Type B pancreatic cell (in vitro differentiated cells): ENCODE measurements around the gene VWA7. TPM values are rescaled to one million over a fixed set of nuclear protein-coding genes. Genes with fewer than 3 reads are reported as not detected.
A peak's percentile ranks its signal among the peaks of the same experiment; 100 is the strongest.

Experiments
- DNase-seq: peaks from one replicate; pipeline ENCODE4 v3.0.0; 2021; ENCODE audit warnings: mixed read lengths; ENCODE audit not compliant: unreplicated experiment; ENCODE audit errors: extremely low spot score
- H3K27ac Mint-ChIP-seq: 2 replicates; pipeline ENCODE4 v1.8.0; 2021; ENCODE audit warnings: mild to moderate bottlenecking, mixed read lengths
- H3K27me3 Mint-ChIP-seq: 2 replicates; pipeline ENCODE4 v1.8.0; 2021; ENCODE audit warnings: mixed read lengths
- H3K36me3 Mint-ChIP-seq: 2 replicates; pipeline ENCODE4 v1.8.0; 2021; ENCODE audit warnings: mixed read lengths
- H3K4me1 Mint-ChIP-seq: one replicate; pipeline ENCODE4 v1.8.0; 2021; ENCODE audit warnings: mixed read lengths; ENCODE audit not compliant: unreplicated experiment
- H3K4me3 Mint-ChIP-seq: 2 replicates; pipeline ENCODE4 v1.8.0; 2021; ENCODE audit warnings: mild to moderate bottlenecking, mixed read lengths
- H3K9me3 Mint-ChIP-seq: 2 replicates; pipeline ENCODE4 v1.8.0; 2021; ENCODE audit warnings: mixed read lengths
- total RNA-seq: library from RNA; stranded (reverse); gene quantifications from 2 replicates; pipeline ENCODE4 v1.2.1, GENCODE V29; 2021; ENCODE audit warnings: low replicate concordance
- TF ChIP-seq, protein P1 (sequence below): fragments of 200-600 bp; sonication (generic); conservative IDR thresholded peaks from 2 replicates; pipeline ENCODE4 v1.5.0; 2021; ENCODE audit warnings: antibody characterized with exemption, mild to moderate bottlenecking

VWA7 gene
- total RNA-seq, 1 donor from 2014 or later = 6.4 TPM

DNA sequence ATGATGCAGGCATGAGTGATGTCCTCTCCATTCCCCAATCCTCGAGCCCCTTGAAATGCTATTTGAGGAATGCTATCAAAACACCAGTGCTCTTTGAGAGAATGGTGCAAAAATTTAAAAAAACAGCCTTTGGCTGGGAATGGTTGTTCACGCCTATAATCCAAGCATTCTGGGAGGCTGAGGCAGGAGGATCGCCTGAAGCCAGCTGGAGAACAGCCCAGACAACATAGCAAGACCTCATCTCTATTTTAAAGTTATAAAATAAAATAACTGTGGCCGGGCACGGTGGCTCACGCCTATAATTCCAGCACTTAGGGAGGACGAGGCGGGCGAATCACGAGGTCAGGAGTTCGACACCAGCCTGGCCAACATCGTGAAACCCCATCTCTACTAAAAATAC is 22.7 kb upstream of the VWA7 start:
- no peaks in the 10 kb centered on the region for H3K9me3 Mint-ChIP-seq
- H3K36me3 Mint-ChIP-seq = peaks cover 3% of the 10 kb centered on the region
- TF ChIP-seq, protein P1, sequence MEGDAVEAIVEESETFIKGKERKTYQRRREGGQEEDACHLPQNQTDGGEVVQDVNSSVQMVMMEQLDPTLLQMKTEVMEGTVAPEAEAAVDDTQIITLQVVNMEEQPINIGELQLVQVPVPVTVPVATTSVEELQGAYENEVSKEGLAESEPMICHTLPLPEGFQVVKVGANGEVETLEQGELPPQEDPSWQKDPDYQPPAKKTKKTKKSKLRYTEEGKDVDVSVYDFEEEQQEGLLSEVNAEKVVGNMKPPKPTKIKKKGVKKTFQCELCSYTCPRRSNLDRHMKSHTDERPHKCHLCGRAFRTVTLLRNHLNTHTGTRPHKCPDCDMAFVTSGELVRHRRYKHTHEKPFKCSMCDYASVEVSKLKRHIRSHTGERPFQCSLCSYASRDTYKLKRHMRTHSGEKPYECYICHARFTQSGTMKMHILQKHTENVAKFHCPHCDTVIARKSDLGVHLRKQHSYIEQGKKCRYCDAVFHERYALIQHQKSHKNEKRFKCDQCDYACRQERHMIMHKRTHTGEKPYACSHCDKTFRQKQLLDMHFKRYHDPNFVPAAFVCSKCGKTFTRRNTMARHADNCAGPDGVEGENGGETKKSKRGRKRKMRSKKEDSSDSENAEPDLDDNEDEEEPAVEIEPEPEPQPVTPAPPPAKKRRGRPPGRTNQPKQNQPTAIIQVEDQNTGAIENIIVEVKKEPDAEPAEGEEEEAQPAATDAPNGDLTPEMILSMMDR = no peak
- H3K4me1 Mint-ChIP-seq = no peaks in the 10 kb centered on the region
- no peaks in the 10 kb centered on the region for H3K27me3 Mint-ChIP-seq
- no peak overlapping the region for H3K4me3 Mint-ChIP-seq
- no peak for DNase-seq
- H3K27ac Mint-ChIP-seq = no peak overlapping the region

DNA sequence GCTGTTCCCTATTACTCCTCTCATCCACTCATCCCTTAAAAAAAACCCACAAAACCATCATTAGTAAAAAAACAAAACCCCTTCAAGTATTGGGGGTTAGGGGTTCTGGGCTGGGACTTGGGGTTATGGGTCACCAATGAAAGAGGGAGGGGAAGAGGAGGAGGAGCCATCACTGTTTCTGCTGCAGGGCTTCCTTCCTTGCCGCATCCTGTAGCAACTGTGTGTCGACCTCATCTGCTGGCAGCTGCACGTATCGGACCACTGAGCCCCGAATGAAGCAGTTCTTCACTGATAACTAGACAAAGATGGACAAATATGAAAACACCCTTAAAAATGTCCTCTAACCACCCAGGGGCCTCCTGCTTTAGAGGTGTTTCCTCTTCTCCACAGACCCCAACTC is 20.5 kb upstream of the VWA7 start:
- peaks cover 3% of the 10 kb centered on the region for H3K36me3 Mint-ChIP-seq
- peak overlapping the region; percentile 41 for H3K4me3 Mint-ChIP-seq
- TF ChIP-seq, protein P1 = no peak

DNA sequence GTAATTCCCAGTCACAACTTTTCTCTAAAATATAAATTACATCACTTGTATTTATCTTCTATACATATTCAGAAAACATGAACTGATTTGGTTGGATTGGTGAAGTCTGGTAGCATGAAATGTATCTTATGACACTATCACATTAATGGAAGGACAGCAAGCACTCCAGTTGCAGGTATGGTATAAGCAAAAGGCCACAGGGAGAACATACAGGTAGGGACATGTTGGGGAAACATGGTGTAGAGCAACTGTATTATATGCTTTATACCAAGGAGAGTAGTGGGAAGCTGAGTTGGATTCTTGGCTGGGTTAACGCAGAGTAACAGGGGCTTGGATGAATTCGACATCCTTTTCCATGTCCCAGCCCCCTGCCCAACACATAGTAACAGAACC is 19.9 kb upstream of the VWA7 start:
- Mint-ChIP-seq H3K36me3 (peaks cover 3% of the 10 kb centered on the region), H3K4me1 (peaks cover 9% of the 10 kb centered on the region), H3K4me3 (peak overlapping the region; percentile 15), H3K27me3 (no peaks in the 10 kb centered on the region), H3K27ac (peak overlapping the region; percentile 20), H3K9me3 (no peaks in the 10 kb centered on the region)
- TF ChIP-seq, protein P1 = no peak
- no peak for DNase-seq

More for the DNA sequence above, 20.5 kb upstream of the VWA7 start:
- peaks cover 9% of the 10 kb centered on the region for H3K4me1 Mint-ChIP-seq
- H3K9me3 Mint-ChIP-seq = no peaks in the 10 kb centered on the region
- no peaks in the 10 kb centered on the region for H3K27me3 Mint-ChIP-seq
- peak overlapping the region; percentile 55 for H3K27ac Mint-ChIP-seq
- no peak for DNase-seq

DNA sequence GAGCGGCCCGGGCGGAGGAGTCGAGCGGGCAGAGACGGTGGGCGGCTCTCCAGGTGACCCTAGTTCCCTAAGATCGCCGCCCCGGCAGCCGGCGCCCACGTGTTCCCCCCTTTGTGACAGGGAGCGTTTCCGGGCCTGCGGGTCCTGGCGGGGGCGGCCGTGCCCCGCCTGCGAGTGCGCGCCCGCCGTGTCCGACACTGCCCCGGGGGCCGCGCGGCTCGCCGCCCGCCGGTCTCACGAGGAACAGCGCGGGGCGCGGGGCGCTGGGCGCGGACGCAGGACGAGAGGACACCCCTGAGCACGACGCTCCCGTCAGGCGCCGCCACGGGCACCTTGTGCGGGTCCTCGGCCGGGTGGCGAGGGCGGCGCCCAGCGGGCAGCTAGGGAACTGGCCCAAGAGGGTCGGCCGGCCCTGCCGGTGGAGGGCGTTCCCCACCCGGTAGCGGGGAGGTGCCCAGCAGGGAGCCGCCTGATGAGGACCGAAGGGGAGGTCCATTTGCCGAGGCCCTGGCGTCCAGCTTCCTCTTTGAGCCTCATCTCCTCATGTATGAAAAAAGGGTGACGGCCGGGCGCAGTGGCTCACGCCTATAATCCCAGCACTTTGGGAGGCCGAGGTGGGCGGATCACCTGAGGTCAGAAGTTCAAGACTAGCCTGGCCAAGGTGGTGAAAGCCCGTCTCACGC is 18.6 kb upstream of the VWA7 start, which contains the start of gene VARS1:
Gene VARS1, minus strand, starts transcription at position 137 of the 683 bp plus-strand sequence. CDS start 535 bp downstream, outside the sequence.
- TF ChIP-seq, protein P1 = peak; percentile 86
- Mint-ChIP-seq H3K27me3 (no peaks in the 10 kb centered on the region), H3K27ac (peak within 1 kb of the TSS; percentile 99), H3K36me3 (peaks cover 5% of the 10 kb centered on the region), H3K4me3 (peak within 1 kb of the TSS; percentile 99), H3K9me3 (no peaks in the 10 kb centered on the region), H3K4me1 (peaks cover 15% of the 10 kb centered on the region)
- peak; percentile 95 for DNase-seq

DNA sequence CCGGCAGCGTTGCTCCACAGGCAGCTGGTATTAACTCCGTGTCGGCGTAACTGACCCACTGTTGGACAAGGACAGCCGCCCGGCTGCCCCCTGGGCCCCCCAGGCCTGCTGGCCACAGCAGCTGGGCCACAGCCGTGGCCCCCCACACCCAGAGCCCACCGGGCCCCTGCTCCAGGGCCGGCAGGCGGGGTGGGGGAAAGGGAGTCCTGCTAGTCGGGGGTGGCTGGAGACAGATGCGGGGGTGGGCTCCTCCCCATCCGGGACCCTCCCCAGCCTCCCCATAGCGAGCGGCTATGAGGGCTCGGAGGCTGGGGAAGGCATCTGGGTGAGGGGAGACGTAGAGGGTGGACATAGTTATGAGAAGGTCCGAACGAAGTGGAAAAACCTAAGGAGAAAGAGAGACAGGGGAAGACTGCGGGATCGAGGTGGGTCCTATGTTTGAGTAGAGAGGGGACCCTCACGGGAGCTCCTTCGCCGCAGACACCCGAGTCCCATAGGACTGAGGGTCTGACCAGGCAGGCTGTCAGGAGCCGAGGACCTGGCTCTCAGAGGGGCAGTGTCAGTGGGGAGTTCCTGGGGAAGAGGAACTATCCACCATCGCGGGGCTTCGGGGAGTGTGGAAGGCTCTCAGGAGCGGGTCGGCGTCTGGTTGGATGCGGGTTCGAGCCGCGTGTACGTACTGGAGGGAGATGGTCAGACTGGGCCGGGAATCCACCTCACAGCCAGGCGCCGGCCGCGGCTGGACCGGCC is 17.9 kb upstream of the VWA7 start:
- no peak for DNase-seq
- H3K36me3 Mint-ChIP-seq = peaks cover 8% of the 10 kb centered on the region
- TF ChIP-seq, protein P1 = no peak
- peaks cover 15% of the 10 kb centered on the region for H3K4me1 Mint-ChIP-seq
- H3K27ac Mint-ChIP-seq = peak overlapping the region; percentile 99
- no peaks in the 10 kb centered on the region for H3K9me3 Mint-ChIP-seq
- H3K27me3 Mint-ChIP-seq = no peaks in the 10 kb centered on the region
- H3K4me3 Mint-ChIP-seq = peak overlapping the region; percentile 99
